ENCODE data around the gene CEP20.

The CEP20 gene

DNA sequence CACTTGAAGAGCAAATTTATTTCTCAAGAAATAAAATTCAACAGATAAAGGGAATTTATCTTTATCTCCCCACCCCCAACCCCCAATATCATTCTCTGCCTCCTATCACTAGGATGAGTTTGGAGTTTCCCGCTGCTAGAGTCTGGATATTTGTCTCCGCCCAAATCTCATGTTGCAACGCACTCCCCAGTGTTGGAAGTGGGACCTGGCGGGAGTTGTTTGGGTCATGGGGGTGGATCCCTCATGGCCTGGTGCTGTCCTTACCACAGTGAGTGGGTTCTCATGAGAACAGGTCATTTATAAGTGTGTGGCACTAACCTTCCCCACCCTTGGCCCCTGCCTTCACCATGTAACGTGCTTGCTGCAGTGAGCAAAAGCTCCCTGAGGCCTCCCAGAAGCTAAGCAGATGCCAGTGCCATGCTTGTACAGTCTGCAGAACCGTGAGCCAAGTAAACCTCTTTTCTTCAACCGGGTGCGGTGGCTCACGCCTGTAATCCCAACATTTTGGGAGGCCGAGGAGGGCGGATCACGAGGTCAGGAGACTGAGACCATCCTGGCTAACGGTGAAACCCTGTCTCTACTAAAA is 6.5 kb downstream of the CEP20 start:
- H3K4me3 ChIP-seq (ENCODE audit: low read length) = no peak overlapping the region
- no peak overlapping the region for H3K4me2 ChIP-seq (ENCODE audit: low read depth, low read length)
- H4K20me1 ChIP-seq (ENCODE audit: insufficient read depth, low read length) = no peaks in the 10 kb centered on the region
- H3F3A ChIP-seq (ENCODE audit: insufficient read depth, low read length) = no peaks in the 10 kb centered on the region
- H3K36me3 ChIP-seq (replicated peaks; ENCODE audit: insufficient read depth, low read length) = no peaks in the 10 kb centered on the region; the same call in 1 of the 2 replicates
- H3K4me1 ChIP-seq (ENCODE audit: low read length) = no peaks in the 10 kb centered on the region
- TF ChIP-seq CTCF (IDR thresholded peaks at IDR 0.05; ENCODE audit: low read length) (no peak), EZH2 (optimal IDR thresholded peaks at IDR 0.05; ENCODE audit: low read depth, low read length) (no peak), EZH2phosphoT487 (IDR thresholded peaks at IDR 0.05; ENCODE audit: low read length) (no peak)
- H3K27ac ChIP-seq (ENCODE audit: low read length) = no peak overlapping the region
- no peak overlapping the region for H2AFZ ChIP-seq (ENCODE audit: low read length)
- peaks cover 48% of the 10 kb centered on the region for H3K79me2 ChIP-seq (ENCODE audit: low read length)
- no peaks in the 10 kb centered on the region for H3K9me2 ChIP-seq (replicated peaks; ENCODE audit: insufficient read depth, low read length)
- no peaks in the 10 kb centered on the region for H3K9me3 ChIP-seq (replicated peaks; ENCODE audit: insufficient read depth, low read length)
- DNase-seq = no peak
- H3K9ac ChIP-seq (ENCODE audit: low read length) = no peak overlapping the region
- no peaks in the 10 kb centered on the region for H3K27me3 ChIP-seq (replicated peaks; ENCODE audit: insufficient read depth, low read length)

- peaks cover 36% of the 10 kb centered on the region for H3K79me2 ChIP-seq (ENCODE audit: low read length)
- no peak overlapping the region for H2AFZ ChIP-seq (ENCODE audit: low read length)
- H3K27me3 ChIP-seq (replicated peaks; ENCODE audit: insufficient read depth, low read length) = no peaks in the 10 kb centered on the region
- no peak for TF ChIP-seq CTCF (IDR thresholded peaks at IDR 0.05; ENCODE audit: low read length)
- TF ChIP-seq EZH2 (optimal IDR thresholded peaks at IDR 0.05; ENCODE audit: low read depth, low read length) = no peak
- TF ChIP-seq EZH2phosphoT487 (IDR thresholded peaks at IDR 0.05; ENCODE audit: low read length) = no peak
- no peaks in the 10 kb centered on the region for H3K9me3 ChIP-seq (replicated peaks; ENCODE audit: insufficient read depth, low read length)
- H3K4me2 ChIP-seq (ENCODE audit: low read depth, low read length) = no peak overlapping the region
- no peak overlapping the region for H3K27ac ChIP-seq (ENCODE audit: low read length)
- no peak overlapping the region for H3K9ac ChIP-seq (ENCODE audit: low read length)
- H3K9me2 ChIP-seq (replicated peaks; ENCODE audit: insufficient read depth, low read length) = no peaks in the 10 kb centered on the region
- no peaks in the 10 kb centered on the region for H4K20me1 ChIP-seq (ENCODE audit: insufficient read depth, low read length)
- no peak overlapping the region for H3K4me3 ChIP-seq (ENCODE audit: low read length)
- H3F3A ChIP-seq (ENCODE audit: insufficient read depth, low read length) = no peaks in the 10 kb centered on the region
- DNase-seq = no peak
- H3K36me3 ChIP-seq (replicated peaks; ENCODE audit: insufficient read depth, low read length) = no peaks in the 10 kb centered on the region; the same call in 1 of the 2 replicates
- no peaks in the 10 kb centered on the region for H3K4me1 ChIP-seq (ENCODE audit: low read length)
These were observed 7.7 kb downstream of the CEP20 start for GRCh38 chr16:15880434-15881308.

DNA sequence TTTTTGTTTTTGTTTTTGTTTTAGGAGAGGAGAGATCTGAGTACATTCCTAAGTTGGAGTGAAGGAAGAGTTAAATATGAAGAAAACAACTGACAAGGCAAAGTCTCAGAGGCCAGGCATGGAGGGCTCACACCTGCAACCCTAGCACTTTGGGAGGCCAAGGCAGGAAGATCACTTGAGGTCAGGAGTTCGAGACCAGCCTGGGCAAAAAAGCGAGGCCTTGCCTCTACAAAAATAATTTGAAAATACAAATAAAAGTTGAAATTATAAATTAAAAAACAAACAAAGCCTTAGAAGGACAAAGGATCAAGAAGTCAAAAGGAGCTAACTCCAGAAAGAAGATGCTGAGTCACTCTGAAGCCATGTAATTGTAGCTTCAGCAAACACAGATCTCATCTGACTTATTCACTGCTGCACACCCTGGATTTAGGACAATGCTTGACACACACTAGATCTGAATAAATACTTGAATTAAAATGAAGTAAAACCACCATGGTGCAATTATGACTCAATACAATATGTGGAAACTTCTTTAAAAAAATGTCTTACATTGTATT is 9.1 kb downstream of the CEP20 start:
- DNase-seq = no peak
- Histone ChIP-seq H3K4me2 (ENCODE audit: low read depth, low read length) (no peak overlapping the region), H3K9me3 (replicated peaks; ENCODE audit: insufficient read depth, low read length) (no peaks in the 10 kb centered on the region), H4K20me1 (ENCODE audit: insufficient read depth, low read length) (no peaks in the 10 kb centered on the region), H3K4me1 (ENCODE audit: low read length) (no peaks in the 10 kb centered on the region), H3F3A (ENCODE audit: insufficient read depth, low read length) (no peaks in the 10 kb centered on the region), H3K36me3 (replicated peaks; ENCODE audit: insufficient read depth, low read length) (no peaks in the 10 kb centered on the region; the same call in 1 of the 2 replicates), H3K27me3 (replicated peaks; ENCODE audit: insufficient read depth, low read length) (no peaks in the 10 kb centered on the region), H3K9ac (ENCODE audit: low read length) (no peak overlapping the region), H3K4me3 (ENCODE audit: low read length) (no peak overlapping the region), H3K9me2 (replicated peaks; ENCODE audit: insufficient read depth, low read length) (no peaks in the 10 kb centered on the region), H2AFZ (ENCODE audit: low read length) (no peak overlapping the region), H3K27ac (ENCODE audit: low read length) (no peak overlapping the region), H3K79me2 (ENCODE audit: low read length) (peaks cover 23% of the 10 kb centered on the region)
- TF ChIP-seq CTCF (IDR thresholded peaks at IDR 0.05; ENCODE audit: low read length) = no peak
- TF ChIP-seq EZH2phosphoT487 (IDR thresholded peaks at IDR 0.05; ENCODE audit: low read length) = no peak
- no peak for TF ChIP-seq EZH2 (optimal IDR thresholded peaks at IDR 0.05; ENCODE audit: low read depth, low read length)

All from MM.1S (cell line).